Testis (tissue), 5 donors: Measurements from ENCODE around the gene RDH5. TPM values are rescaled to one million over a fixed set of nuclear protein-coding genes. Genes with fewer than 3 reads are reported as not detected.

ENCODE experiments used
- DNase-seq: peaks from one replicate; pipeline ENCODE4 v3.0.0-alpha.2; 2019
- H3K27ac ChIP-seq, 2 donors: fragments of 200-600 bp; sonication (generic); one replicate each; pipeline ENCODE4 v1.5.1; 2019
- H3K27me3 ChIP-seq: fragments of 200-600 bp; sonication (generic); one replicate; pipeline ENCODE4 v1.5.1; 2019
- H3K36me3 ChIP-seq: fragments of 200-600 bp; sonication (generic); one replicate; pipeline ENCODE4 v1.5.1; 2017; ENCODE audit warnings: low read depth; ENCODE audit errors: missing control alignments
- H3K4me1 ChIP-seq: fragments of 200-600 bp; sonication (generic); one replicate; pipeline ENCODE4 v1.5.1; 2019
- H3K4me3 ChIP-seq, 2 donors: fragments of 200-600 bp; sonication (generic); one replicate each; pipeline ENCODE4 v1.5.1; 2017 to 2019
- H3K9me3 ChIP-seq: fragments of 200-600 bp; sonication (generic); one replicate; pipeline ENCODE4 v1.5.1; 2017
- CTCF ChIP-seq, 3 experiments: fragments of 450-650 bp in 2 of 3; fragments of 200-600 bp in 1 of 3; sonication (generic) in 1 of 3; IDR thresholded peaks; one replicate each; pipeline ENCODE4 v1.5.1; 2016 to 2019; ENCODE audit warnings: antibody characterized with exemption in 3 of 3, mild to moderate bottlenecking in 2 of 3, moderate library complexity in 1 of 3
- POLR2A ChIP-seq: fragments of 450-650 bp; IDR thresholded peaks from one replicate; pipeline ENCODE4 v1.6.1; 2017; ENCODE audit warnings: antibody characterized with exemption, mild to moderate bottlenecking, moderate library complexity
- WGBS, 2 donors: methylation state at CpG; one replicate each; pipeline ENCODE4 v1.1.5; 2018; 5-methylcytosine and 5-hydroxymethylcytosine counted together
- intact Hi-C: fragments of 100-400 bp; cut with DNase I; formaldehyde crosslinking; loops from one replicate; pipeline ENCODE4 v1.15.1; 2023; ENCODE audit warnings: low total_unique reads
- long read RNA-seq, 2 donors: transcript quantifications; one replicate each; lab custom pipeline, GENCODE V29; 2026
- polyA plus RNA-seq: library from polyadenylated mRNA; stranded (reverse); fragments of 350-450 nt; fragmentation: Illumina TruSeq; extraction: RNeasy Lipid Tissue Mini Kit (QIAGEN cat#74804); gene quantifications from one replicate; pipeline ENCODE4 v1.2.3, GENCODE V29; 2014; ENCODE audit warnings: low read depth, low replicate concordance; ENCODE audit not compliant: insufficient read depth
- total RNA-seq, 2 donors: library from RNA; depleted of rRNA; stranded (reverse); fragments of >200 nt; gene quantifications; one replicate each; pipeline ENCODE4 v1.2.3, GENCODE V29; 2016

The RDH5 gene, protein sequence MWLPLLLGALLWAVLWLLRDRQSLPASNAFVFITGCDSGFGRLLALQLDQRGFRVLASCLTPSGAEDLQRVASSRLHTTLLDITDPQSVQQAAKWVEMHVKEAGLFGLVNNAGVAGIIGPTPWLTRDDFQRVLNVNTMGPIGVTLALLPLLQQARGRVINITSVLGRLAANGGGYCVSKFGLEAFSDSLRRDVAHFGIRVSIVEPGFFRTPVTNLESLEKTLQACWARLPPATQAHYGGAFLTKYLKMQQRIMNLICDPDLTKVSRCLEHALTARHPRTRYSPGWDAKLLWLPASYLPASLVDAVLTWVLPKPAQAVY
- total RNA-seq (10 to 100 TPM; 15.1 to 18.0 TPM), polyA plus RNA-seq (9.8 TPM)
- long read RNA-seq, donor 1, partial matches to known transcripts = 1,209 of 1,250 reads
- long read RNA-seq, donor 1, other reads (novel, unspliced or antisense) = 40 of 1,250 reads
- long read RNA-seq, donor 2 = 0 reads

DNA sequence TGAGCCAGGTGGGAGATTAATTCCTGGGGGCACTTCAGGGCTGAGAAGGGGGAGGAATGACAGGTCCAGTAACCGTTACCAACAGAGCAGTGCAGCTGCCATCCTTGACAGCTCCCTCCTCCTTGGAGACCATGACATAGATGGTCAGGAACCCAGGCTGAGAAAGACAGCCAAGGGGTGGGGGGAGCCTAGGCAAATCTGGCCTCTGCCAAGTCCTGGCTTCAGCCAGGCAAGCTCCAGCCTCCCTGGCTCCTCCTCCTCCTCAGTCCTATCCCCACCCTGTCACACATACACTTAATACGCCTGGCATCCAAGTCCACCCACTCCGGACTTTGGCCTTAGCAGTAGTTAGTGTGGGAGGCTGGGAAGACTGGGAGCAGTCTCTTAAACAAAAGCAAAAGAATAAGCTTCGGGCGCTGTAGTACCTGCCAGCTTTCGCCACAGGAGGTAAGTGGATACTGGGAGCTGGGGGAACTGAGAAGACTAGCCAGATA lies at the start of gene RDH5:
TSS of gene RDH5 (plus strand) at position 323 of the 494 bp plus-strand sequence. CDS start 792 bp downstream, outside the sequence.
- Histone ChIP-seq H3K36me3 (no peaks in the 10 kb centered on the region), H3K27ac (peak within 1 kb of the TSS; percentile 12 to 22), H3K9me3 (no peaks in the 10 kb centered on the region), H3K4me1 (peaks cover 62% of the 10 kb centered on the region), H3K27me3 (no peaks in the 10 kb centered on the region), H3K4me3 (no peak within 1 kb of the TSS)
- peak; percentile 68 for DNase-seq
- 35 to 41% methylated on average over 4 to 6 of the region's 6 CpGs for WGBS, 2 donors
- intact Hi-C loops = no loop called here
- no peak for TF ChIP-seq POLR2A
- TF ChIP-seq CTCF (IDR thresholded peaks at IDR 0.05) = no peak

DNA sequence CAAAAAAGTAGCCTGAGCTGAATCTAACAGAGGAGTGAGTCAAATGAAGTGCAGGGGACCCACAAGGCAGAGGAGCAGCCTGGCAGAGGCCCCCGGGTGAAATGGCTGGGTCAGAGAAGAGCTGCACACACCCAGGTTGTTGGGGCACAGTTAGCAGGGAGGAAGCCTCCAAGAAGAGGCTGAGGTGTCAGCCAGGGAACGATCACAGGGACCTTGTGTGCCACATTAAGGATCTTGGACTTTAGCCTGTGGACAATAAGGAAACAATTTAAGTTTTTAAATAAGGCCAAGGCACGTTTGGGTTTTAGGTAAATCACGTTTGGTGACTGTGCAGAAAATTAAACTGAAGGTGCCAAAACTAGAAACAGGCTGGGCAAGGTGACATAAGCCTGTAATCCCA lies 48.4 kb upstream of the RDH5 start:
- intact Hi-C loops = no loop called here
- no peak for TF ChIP-seq CTCF (IDR thresholded peaks at IDR 0.05)
- TF ChIP-seq POLR2A = no peak
- Histone ChIP-seq H3K27me3 (no peaks in the 10 kb centered on the region), H3K27ac (no peak overlapping the region), H3K9me3 (no peaks in the 10 kb centered on the region), H3K4me1 (no peaks in the 10 kb centered on the region), H3K36me3 (no peaks in the 10 kb centered on the region), H3K4me3 (no peak overlapping the region)
- WGBS, 2 donors = 55 to 67% methylated on average over 4 of the region's 4 CpGs
- no peak for DNase-seq

DNA sequence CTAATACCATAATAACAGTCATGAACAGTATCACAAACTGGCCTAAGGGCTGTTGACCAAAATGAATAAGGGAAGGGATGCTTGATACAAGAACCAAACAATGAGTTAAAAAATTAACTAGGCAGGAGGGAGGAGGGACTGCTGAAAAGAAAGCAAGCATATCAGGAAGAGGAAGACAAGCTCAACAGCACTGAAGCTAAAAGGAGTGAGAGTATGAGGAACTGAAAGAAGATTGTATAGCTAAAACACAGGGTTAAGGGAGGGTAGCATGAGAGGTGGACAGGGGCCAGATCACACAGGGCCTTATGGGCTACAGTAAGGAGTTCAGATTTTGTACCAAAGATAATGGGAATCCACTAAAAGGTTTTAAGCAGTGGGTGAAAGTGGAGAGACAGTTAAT lies 46.6 kb upstream of the RDH5 start:
- no peaks in the 10 kb centered on the region for H3K9me3 ChIP-seq
- no peaks in the 10 kb centered on the region for H3K36me3 ChIP-seq
- TF ChIP-seq POLR2A (no peak), CTCF (IDR thresholded peaks at IDR 0.05) (no peak)
- no peak for DNase-seq
- H3K4me3 ChIP-seq = no peak overlapping the region
- no peaks in the 10 kb centered on the region for H3K27me3 ChIP-seq
- no peak overlapping the region for H3K27ac ChIP-seq
- H3K4me1 ChIP-seq = no peaks in the 10 kb centered on the region
- intact Hi-C loops = no loop called here

- 90 to 92% methylated on average over 8 of the region's 8 CpGs for WGBS, 2 donors
- Histone ChIP-seq H3K36me3 (no peaks in the 10 kb centered on the region), H3K4me3 (no peak overlapping the region), H3K27me3 (no peaks in the 10 kb centered on the region), H3K4me1 (no peaks in the 10 kb centered on the region), H3K9me3 (no peaks in the 10 kb centered on the region), H3K27ac (no peak overlapping the region)
- DNase-seq = no peak
- intact Hi-C loops = no loop called here
- TF ChIP-seq POLR2A (no peak), CTCF (IDR thresholded peaks at IDR 0.05) (no peak)
Observed at GRCh38 chr12:55675666-55676065, 44.5 kb upstream of the RDH5 start.

- H3K4me3 ChIP-seq = no peak overlapping the region
- no peaks in the 10 kb centered on the region for H3K36me3 ChIP-seq
- TF ChIP-seq POLR2A = no peak
- TF ChIP-seq CTCF (IDR thresholded peaks at IDR 0.05) = no peak
- WGBS, 2 donors = 56 to 72% methylated on average over 6 of the region's 6 CpGs
- H3K9me3 ChIP-seq = no peaks in the 10 kb centered on the region
- no peaks in the 10 kb centered on the region for H3K27me3 ChIP-seq
- H3K27ac ChIP-seq = no peak overlapping the region
- peaks cover 9% of the 10 kb centered on the region for H3K4me1 ChIP-seq
- intact Hi-C loops = no loop called here
- no peak for DNase-seq
Observed at GRCh38 chr12:55676707-55677106, 43.5 kb upstream of the RDH5 start.
